HCEC 1CT (cell line): Measurements from ENCODE around the gene C13orf42.

Experiments used
- DNase-seq: peaks from one replicate; pipeline ENCODE4 v3.0.0-alpha.2; 2017

Gene C13orf42

GRCh38 chr13:51064753-51065152 lies 46.3 kb downstream of the C13orf42 start:
- no peak for DNase-seq

GRCh38 chr13:51063909-51064308 lies 47.2 kb downstream of the C13orf42 start:
- DNase-seq, result no peak

GRCh38 chr13:51058461-51059167 lies 52.5 kb downstream of the C13orf42 start:
- DNase-seq, result no peak

GRCh38 chr13:51057906-51058305 lies 53.2 kb downstream of the C13orf42 start:
- no peak for DNase-seq

- DNase-seq, result no peak
Measured at GRCh38 chr13:51057001-51057400, 54.1 kb downstream of the C13orf42 start.

- no peak for DNase-seq
Measured at GRCh38 chr13:51052581-51052980, 58.5 kb downstream of the C13orf42 start.

- no peak for DNase-seq
Measured at GRCh38 chr13:51050021-51050830, 60.8 kb downstream of the C13orf42 start.

GRCh38 chr13:51048616-51049015 lies 62.5 kb downstream of the C13orf42 start:
- DNase-seq, result no peak

GRCh38 chr13:51048166-51048461 lies 63.0 kb downstream of the C13orf42 start:
- DNase-seq, result no peak

- no peak for DNase-seq
Measured at GRCh38 chr13:51047434-51048165, 63.5 kb downstream of the C13orf42 start.

GRCh38 chr13:51045451-51045850 lies 65.6 kb downstream of the C13orf42 start:
- no peak for DNase-seq

- no peak for DNase-seq
Measured at GRCh38 chr13:51044023-51044665, 66.9 kb downstream of the C13orf42 start.

- DNase-seq, result no peak
Measured at GRCh38 chr13:51043310-51043709, 67.8 kb downstream of the C13orf42 start.

GRCh38 chr13:51041710-51042109 lies 69.4 kb downstream of the C13orf42 start:
- DNase-seq, result no peak

GRCh38 chr13:51041126-51041525 lies 69.9 kb downstream of the C13orf42 start:
- no peak for DNase-seq

- no peak for DNase-seq
Measured at GRCh38 chr13:51040431-51040830, 70.6 kb downstream of the C13orf42 start.

GRCh38 chr13:51036418-51036817 lies 74.7 kb downstream of the C13orf42 start:
- DNase-seq, result no peak

- DNase-seq, result no peak
Measured at GRCh38 chr13:51035978-51036377, 75.1 kb downstream of the C13orf42 start.

- DNase-seq, result no peak
Measured at GRCh38 chr13:51035469-51035868, 75.6 kb downstream of the C13orf42 start.

- no peak for DNase-seq
Measured at GRCh38 chr13:51034906-51035305, 76.2 kb downstream of the C13orf42 start.

- DNase-seq, result no peak
Measured at GRCh38 chr13:51033421-51034185, 77.5 kb downstream of the C13orf42 start.

GRCh38 chr13:51032831-51033230 lies 78.2 kb downstream of the C13orf42 start:
- DNase-seq, result no peak
